GM19372 (cell line): Measurements from ENCODE around the gene ESRRB.

Experiments
- ATAC-seq: cut with Tn5 transposase; IDR thresholded peaks from one replicate; pipeline ENCODE4 v1.9.1; 2021; ENCODE audit warnings: mild to moderate bottlenecking, low read depth, moderate library complexity; ENCODE audit not compliant: unreplicated experiment

The ESRRB gene

GRCh38 chr14:76490735-76491134, 114.8 kb downstream of the ESRRB start:
- no peak for ATAC-seq

GRCh38 chr14:76491172-76491930, 115.4 kb downstream of the ESRRB start:
- no peak for ATAC-seq

GRCh38 chr14:76495983-76496382, 120.0 kb downstream of the ESRRB start:
- no peak for ATAC-seq

- no peak for ATAC-seq
Measured at GRCh38 chr14:76496595-76496994, 120.7 kb downstream of the ESRRB start.

GRCh38 chr14:76497550-76498462, 121.9 kb downstream of the ESRRB start:
- ATAC-seq: no peak

GRCh38 chr14:76498463-76498935, 122.6 kb downstream of the ESRRB start:
- ATAC-seq: no peak

- ATAC-seq: no peak
Measured at GRCh38 chr14:76498976-76499375, 123.0 kb downstream of the ESRRB start.

GRCh38 chr14:76499399-76499798, 123.5 kb downstream of the ESRRB start:
- ATAC-seq: no peak

- ATAC-seq: no peak
Measured at GRCh38 chr14:76500011-76500410, 124.1 kb downstream of the ESRRB start.

- no peak for ATAC-seq
Measured at GRCh38 chr14:76500480-76500879, 124.5 kb downstream of the ESRRB start.

- ATAC-seq: no peak
Measured at GRCh38 chr14:76501156-76501720, 125.3 kb downstream of the ESRRB start.

- no peak for ATAC-seq
Measured at GRCh38 chr14:76502219-76502618, 126.3 kb downstream of the ESRRB start.

GRCh38 chr14:76502638-76503037, 126.7 kb downstream of the ESRRB start:
- no peak for ATAC-seq

GRCh38 chr14:76509311-76509710, 133.4 kb downstream of the ESRRB start:
- ATAC-seq: no peak

GRCh38 chr14:76510181-76510580, 134.2 kb downstream of the ESRRB start:
- no peak for ATAC-seq

- ATAC-seq: no peak
Measured at GRCh38 chr14:76514213-76514998, 138.5 kb downstream of the ESRRB start.

GRCh38 chr14:76516884-76517283, 140.9 kb downstream of the ESRRB start:
- no peak for ATAC-seq

GRCh38 chr14:76518366-76518765, 142.4 kb downstream of the ESRRB start:
- ATAC-seq: no peak

GRCh38 chr14:76525106-76525821, 149.3 kb downstream of the ESRRB start:
- no peak for ATAC-seq

GRCh38 chr14:76531085-76531484, 155.1 kb downstream of the ESRRB start:
- ATAC-seq: no peak
